ENCODE results near the gene DNM1.
A peak's percentile ranks its signal among the peaks of the same experiment; 100 is the strongest.
"Not testable (repeated sequence)": the region's sequence is repeated elsewhere in the genome, so short reads cannot be mapped to it uniquely, and the experiment has no call there.

DNM1 gene

GRCh38 chr9:128178806-128179431 is 24.3 kb upstream of the DNM1 start:
- no peak for DNase-seq (ENCODE audit: low read depth)

- no peak for DNase-seq (ENCODE audit: low read depth)
Observed at GRCh38 chr9:128180001-128180400, 23.2 kb upstream of the DNM1 start.

GRCh38 chr9:128180447-128180846 is 22.7 kb upstream of the DNM1 start:
- DNase-seq (ENCODE audit: low read depth), result no peak

- DNase-seq (ENCODE audit: low read depth), result not testable (repeated sequence)
Observed at GRCh38 chr9:128181480-128181879, 21.7 kb upstream of the DNM1 start.

- no peak for DNase-seq (ENCODE audit: low read depth)
Observed at GRCh38 chr9:128182893-128183588, 20.1 kb upstream of the DNM1 start.

GRCh38 chr9:128185979-128186965 is 16.9 kb upstream of the DNM1 start:
- DNase-seq (ENCODE audit: low read depth), result no peak

GRCh38 chr9:128187361-128187760 is 15.8 kb upstream of the DNM1 start:
- DNase-seq (ENCODE audit: low read depth), result no peak

GRCh38 chr9:128188209-128188608 is 15.0 kb upstream of the DNM1 start:
- no peak for DNase-seq (ENCODE audit: low read depth)

- DNase-seq (ENCODE audit: low read depth), result no peak
Observed at GRCh38 chr9:128190013-128190412, 13.2 kb upstream of the DNM1 start.

- DNase-seq (ENCODE audit: low read depth), result no peak
Observed at GRCh38 chr9:128190516-128191405, 12.4 kb upstream of the DNM1 start.

- peak; percentile 64 for DNase-seq (ENCODE audit: low read depth)
Observed at GRCh38 chr9:128191406-128192046, 11.7 kb upstream of the DNM1 start, which contains the start of gene CIZ1. CIZ1 (minus strand) TSS chr9:128191572; CDS start chr9:128190857, 715 bp downstream.

- no peak for DNase-seq (ENCODE audit: low read depth)
Observed at GRCh38 chr9:128192601-128193371, 10.4 kb upstream of the DNM1 start.

GRCh38 chr9:128193469-128194096 is 9.6 kb upstream of the DNM1 start:
- DNase-seq (ENCODE audit: low read depth), result no peak

- no peak for DNase-seq (ENCODE audit: low read depth)
Observed at GRCh38 chr9:128201441-128202369, 1.5 kb upstream of the DNM1 start.

GRCh38 chr9:128202648-128203023 is 543 bp upstream of the DNM1 start:
- no peak for DNase-seq (ENCODE audit: low read depth)

GRCh38 chr9:128203707-128204551 is 750 bp downstream of the DNM1 start:
- no peak for DNase-seq (ENCODE audit: low read depth)

- no peak for DNase-seq (ENCODE audit: low read depth)
Observed at GRCh38 chr9:128204858-128205257, 1.7 kb downstream of the DNM1 start.

Data from stimulated activated CD8-positive, alpha-beta memory T cell treated with anti-CD3 and anti-CD28 coated beads, Interleukin-12 subunit alpha, Interleukin-12 subunit beta, amount 100 ng/mL, for 4 hours (primary cell).